A673 (cell line): Measurements from ENCODE around the gene IL1RAPL1. TPM values are rescaled to one million over a fixed set of nuclear protein-coding genes. Genes with fewer than 3 reads are reported as not detected.

Experiments
- BruUV-seq: library from RNA; stranded (reverse); fragments of 400-500 nt; replicated peaks from 2 replicates; lab custom pipeline; 2021; lab: Mats Ljungman, UMichigan
- CTCF ChIA-PET: fragments of 300-600 bp; sonication (Branson Sonifier 250); formaldehyde crosslinking; loops from one replicate; lab custom pipeline; 2022; ENCODE audit warnings: antibody characterized with exemption; lab: Charles Lee
- POLR2A ChIA-PET: fragments of 300-600 bp; sonication (Branson Sonifier 250); formaldehyde crosslinking; loops from one replicate; lab custom pipeline; 2022; ENCODE audit warnings: antibody characterized with exemption; ENCODE audit not compliant: low non-redundant PET; lab: Charles Lee
- DNase-seq: peaks from one replicate; pipeline ENCODE4 v3.0.0-alpha.2; 2015; ENCODE audit warnings: low spot score
- H3K27ac ChIP-seq: fragments of 200-600 bp; sonication (generic); 2 replicates; pipeline ENCODE4 v1.5.1; 2016; ENCODE audit warnings: mixed run types, low read depth, mild to moderate bottlenecking, mixed read lengths, antibody characterized with exemption, low read length; ENCODE audit not compliant: poor library complexity, severe bottlenecking
- H3K27me3 ChIP-seq: fragments of 200-600 bp; sonication (generic); replicated peaks from 2 replicates; pipeline ENCODE4 v1.6.1; 2017; ENCODE audit warnings: mixed run types, low read depth, mild to moderate bottlenecking, mixed read lengths, antibody characterized with exemption, low read length; ENCODE audit not compliant: insufficient read depth, poor library complexity
- H3K36me3 ChIP-seq: fragments of 200-600 bp; sonication (generic); 2 replicates; pipeline ENCODE4 v1.6.1; 2016; ENCODE audit warnings: mixed run types, mild to moderate bottlenecking, mixed read lengths, antibody characterized with exemption, low read length; ENCODE audit not compliant: insufficient read depth, poor library complexity, severe bottlenecking
- H3K4me1 ChIP-seq: fragments of 200-600 bp; sonication (generic); 2 replicates; pipeline ENCODE4 v1.6.1; 2017; ENCODE audit warnings: mixed run types, mild to moderate bottlenecking, mixed read lengths, antibody characterized with exemption, low read length; ENCODE audit not compliant: insufficient read depth, poor library complexity, severe bottlenecking
- H3K4me3 ChIP-seq: fragments of 200-600 bp; sonication (generic); 2 replicates; pipeline ENCODE4 v1.5.1; 2016; ENCODE audit warnings: low read depth, mixed run types, mild to moderate bottlenecking, mixed read lengths, low read length; ENCODE audit not compliant: poor library complexity, severe bottlenecking
- H3K9me3 ChIP-seq: fragments of 200-600 bp; sonication (generic); 2 replicates; pipeline ENCODE4 v1.6.1; 2016; ENCODE audit warnings: mixed run types, low read depth, mild to moderate bottlenecking, mixed read lengths, antibody characterized with exemption, low read length; ENCODE audit not compliant: poor library complexity, severe bottlenecking
- EZH2 ChIP-seq: fragments of 200-600 bp; sonication (generic); IDR thresholded peaks from 2 replicates; pipeline ENCODE4 v1.6.1; 2017; ENCODE audit warnings: borderline replicate concordance, low read depth, mild to moderate bottlenecking, mixed read lengths, antibody characterized with exemption, low read length; ENCODE audit not compliant: poor library complexity, severe bottlenecking
- intact Hi-C: fragments of 100-400 bp; cut with micrococcal nuclease; formaldehyde crosslinking; loops from one replicate; pipeline ENCODE4 v1.10.0; 2022; ENCODE audit not compliant: unreplicated experiment
- total RNA-seq: library from RNA; stranded (reverse); gene quantifications from 2 replicates; pipeline ENCODE4 v1.2.3, GENCODE V29; 2021
- TF ChIP-seq, protein P1 (sequence below): fragments of 300-800, 200-600 bp; sonication (generic); conservative IDR thresholded peaks from 2 replicates; pipeline ENCODE4 v1.5.1; 2017; ENCODE audit warnings: low read depth, mild to moderate bottlenecking, antibody characterized with exemption, low read length, moderate library complexity, mixed read lengths

The IL1RAPL1 gene
- total RNA-seq, 1 experiment from 2014 or later = 0.21 TPM

DNA sequence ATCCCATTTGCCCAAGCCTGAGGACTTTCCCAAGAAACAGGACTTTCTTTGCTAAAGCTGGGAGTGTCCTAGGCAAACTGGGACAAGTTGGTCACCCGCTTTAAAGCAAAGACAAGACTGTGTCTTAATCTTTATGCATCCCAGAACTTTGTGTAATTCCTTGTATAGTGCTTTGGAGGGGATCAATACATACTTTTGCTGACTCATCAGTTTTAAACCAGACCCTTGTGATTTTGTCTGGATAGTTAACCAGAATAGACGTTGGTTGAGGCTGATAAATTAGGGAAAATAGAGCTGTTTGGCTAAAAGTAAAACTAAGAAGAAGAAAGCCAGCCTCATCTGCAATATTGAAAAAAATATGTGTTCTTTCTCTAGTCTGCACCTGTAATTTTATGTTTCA is 82.8 kb downstream of the IL1RAPL1 start:
- Histone ChIP-seq H3K36me3 (no peaks in the 10 kb centered on the region), H3K27ac (no peak overlapping the region), H3K4me3 (no peak overlapping the region), H3K4me1 (no peaks in the 10 kb centered on the region), H3K9me3 (no peaks in the 10 kb centered on the region), H3K27me3 (no peaks in the 10 kb centered on the region)
- BruUV-seq = no TSS peak
- TF ChIP-seq, protein P1, sequence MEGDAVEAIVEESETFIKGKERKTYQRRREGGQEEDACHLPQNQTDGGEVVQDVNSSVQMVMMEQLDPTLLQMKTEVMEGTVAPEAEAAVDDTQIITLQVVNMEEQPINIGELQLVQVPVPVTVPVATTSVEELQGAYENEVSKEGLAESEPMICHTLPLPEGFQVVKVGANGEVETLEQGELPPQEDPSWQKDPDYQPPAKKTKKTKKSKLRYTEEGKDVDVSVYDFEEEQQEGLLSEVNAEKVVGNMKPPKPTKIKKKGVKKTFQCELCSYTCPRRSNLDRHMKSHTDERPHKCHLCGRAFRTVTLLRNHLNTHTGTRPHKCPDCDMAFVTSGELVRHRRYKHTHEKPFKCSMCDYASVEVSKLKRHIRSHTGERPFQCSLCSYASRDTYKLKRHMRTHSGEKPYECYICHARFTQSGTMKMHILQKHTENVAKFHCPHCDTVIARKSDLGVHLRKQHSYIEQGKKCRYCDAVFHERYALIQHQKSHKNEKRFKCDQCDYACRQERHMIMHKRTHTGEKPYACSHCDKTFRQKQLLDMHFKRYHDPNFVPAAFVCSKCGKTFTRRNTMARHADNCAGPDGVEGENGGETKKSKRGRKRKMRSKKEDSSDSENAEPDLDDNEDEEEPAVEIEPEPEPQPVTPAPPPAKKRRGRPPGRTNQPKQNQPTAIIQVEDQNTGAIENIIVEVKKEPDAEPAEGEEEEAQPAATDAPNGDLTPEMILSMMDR = no peak
- TF ChIP-seq EZH2 = no peak
- intact Hi-C loops = no loop called here
- CTCF ChIA-PET = no interaction called here
- POLR2A ChIA-PET = no interaction called here
- DNase-seq = no peak

DNA sequence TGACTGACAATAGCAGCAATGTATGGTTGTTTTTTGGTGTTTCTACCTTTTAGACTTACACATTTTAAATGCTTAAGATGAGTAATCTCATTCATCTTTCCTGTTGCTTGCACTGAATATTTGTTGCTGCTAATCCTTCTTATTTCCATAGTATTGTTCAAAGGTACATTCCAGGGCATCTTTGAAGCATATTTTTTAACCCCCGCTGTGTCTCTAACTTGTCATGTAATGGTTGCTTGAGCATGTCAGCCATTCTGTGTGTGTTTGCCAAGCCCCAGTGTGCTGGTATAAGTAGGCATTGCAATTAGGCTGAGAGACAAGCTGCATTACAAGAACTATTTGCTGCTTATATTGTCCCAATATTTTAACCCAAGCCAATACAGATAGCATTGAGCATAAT is 87.9 kb downstream of the IL1RAPL1 start:
- H3K4me1 ChIP-seq = no peaks in the 10 kb centered on the region
- POLR2A ChIA-PET = no interaction called here
- no peaks in the 10 kb centered on the region for H3K27me3 ChIP-seq
- no peak for TF ChIP-seq EZH2
- TF ChIP-seq, protein P1 = no peak
- no peak overlapping the region for H3K4me3 ChIP-seq
- no TSS peak for BruUV-seq
- no peaks in the 10 kb centered on the region for H3K9me3 ChIP-seq
- no peak overlapping the region for H3K27ac ChIP-seq
- CTCF ChIA-PET = no interaction called here
- no peaks in the 10 kb centered on the region for H3K36me3 ChIP-seq
- intact Hi-C loops = no loop called here
- DNase-seq = no peak

DNA sequence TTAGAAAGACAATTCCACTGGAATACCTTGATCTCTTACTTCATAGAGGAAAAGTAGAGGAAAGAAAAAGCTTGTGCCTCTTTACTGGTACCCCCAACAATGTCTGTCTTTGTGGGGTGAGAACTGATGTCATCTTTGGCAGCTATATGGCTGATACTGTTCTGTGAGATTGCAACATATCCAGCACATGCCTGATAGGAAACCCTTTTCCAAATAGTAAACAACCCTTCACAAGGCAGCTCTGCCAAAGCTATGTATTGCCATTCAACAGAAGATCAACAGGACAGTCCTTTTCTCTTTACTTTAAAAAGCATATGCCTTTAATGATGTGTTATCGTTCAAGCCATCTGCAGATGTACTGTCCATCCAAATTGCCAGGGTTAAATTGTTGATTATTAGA is 105.9 kb downstream of the IL1RAPL1 start:
- no TSS peak for BruUV-seq
- no peaks in the 10 kb centered on the region for H3K9me3 ChIP-seq
- no peak overlapping the region for H3K27ac ChIP-seq
- H3K36me3 ChIP-seq = no peaks in the 10 kb centered on the region
- CTCF ChIA-PET = no interaction called here
- no peaks in the 10 kb centered on the region for H3K27me3 ChIP-seq
- no peak overlapping the region for H3K4me3 ChIP-seq
- H3K4me1 ChIP-seq = no peaks in the 10 kb centered on the region
- POLR2A ChIA-PET = no interaction called here
- TF ChIP-seq, protein P1 = no peak
- TF ChIP-seq EZH2 = no peak
- no peak for DNase-seq
- intact Hi-C loops = no loop called here
